Urothelium cell line (cell line): Measurements from ENCODE around the gene SRGAP1.

Experiments used
- DNase-seq: peaks from one replicate; pipeline ENCODE4 v3.0.0; 2011; ENCODE audit warnings: low spot score, mixed read lengths
- FAIRE-seq: peaks from 2 replicates; lab custom pipeline; 2011; peaks lifted over from hg19 to GRCh38; lab: Jason Lieb, UNC

The SRGAP1 gene

DNA sequence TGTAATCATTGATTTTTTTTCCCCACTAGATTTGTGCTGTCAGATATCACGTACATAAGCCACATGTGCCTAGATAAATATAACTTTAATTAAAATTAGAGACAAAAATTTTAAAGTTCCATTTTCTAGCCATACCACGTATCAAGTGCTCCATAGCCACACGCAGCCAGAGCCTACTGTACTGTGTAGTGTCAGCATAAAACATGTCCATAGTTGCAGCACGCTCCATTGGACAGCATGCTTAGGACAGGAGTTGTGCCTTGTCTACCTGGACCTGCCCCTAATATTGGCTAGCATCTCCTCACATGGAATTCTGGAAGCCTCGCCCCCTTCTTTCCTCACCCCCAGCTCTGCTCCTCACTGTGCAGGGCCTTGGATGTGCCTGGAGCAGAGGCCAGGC, 116.5 kb downstream of the SRGAP1 start:
- FAIRE-seq (no peak), DNase-seq (no peak)

DNA sequence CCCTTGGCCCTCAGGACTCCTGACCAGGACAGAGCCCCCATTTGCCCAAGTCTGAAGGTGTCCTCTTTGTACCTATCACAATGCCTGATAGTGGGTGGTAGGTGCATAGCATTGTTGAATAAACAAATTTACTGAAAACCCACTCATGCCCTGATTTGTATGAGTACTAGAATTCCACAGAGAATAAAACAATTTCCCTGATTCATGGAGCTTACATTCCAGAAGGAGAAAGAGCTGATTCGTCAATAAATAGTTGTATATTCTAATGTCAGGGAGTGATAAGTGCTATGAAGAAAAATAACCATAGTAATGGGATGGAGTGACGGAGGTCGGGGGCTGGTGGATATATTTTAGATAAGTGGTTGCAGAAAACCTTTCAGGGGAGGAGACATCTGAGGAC, 117.0 kb downstream of the SRGAP1 start:
- DNase-seq: no peak
- FAIRE-seq: no peak

DNA sequence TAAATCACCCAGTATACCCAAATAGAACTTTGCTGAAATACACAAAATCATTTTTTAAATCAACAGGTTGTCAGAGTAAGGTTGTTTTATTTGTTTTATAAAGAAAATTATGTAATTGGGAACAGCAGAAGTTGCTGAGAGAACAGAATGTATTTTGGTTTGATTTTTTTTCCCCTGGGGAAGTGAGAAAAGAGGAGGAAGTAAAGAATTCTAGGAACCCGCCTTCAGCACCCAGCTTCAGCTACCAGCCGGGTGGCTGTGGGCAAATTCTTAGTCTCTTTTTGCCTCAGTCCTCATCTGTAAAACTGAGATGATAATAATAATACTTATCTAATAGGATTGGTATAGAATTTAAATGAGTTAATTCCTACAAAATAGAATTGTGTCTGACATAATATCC, 119.4 kb downstream of the SRGAP1 start:
- FAIRE-seq (no peak), DNase-seq (no peak)

GRCh38 chr12:63964301-63964700, 119.8 kb downstream of the SRGAP1 start:
- FAIRE-seq: no peak
- no peak for DNase-seq

DNA sequence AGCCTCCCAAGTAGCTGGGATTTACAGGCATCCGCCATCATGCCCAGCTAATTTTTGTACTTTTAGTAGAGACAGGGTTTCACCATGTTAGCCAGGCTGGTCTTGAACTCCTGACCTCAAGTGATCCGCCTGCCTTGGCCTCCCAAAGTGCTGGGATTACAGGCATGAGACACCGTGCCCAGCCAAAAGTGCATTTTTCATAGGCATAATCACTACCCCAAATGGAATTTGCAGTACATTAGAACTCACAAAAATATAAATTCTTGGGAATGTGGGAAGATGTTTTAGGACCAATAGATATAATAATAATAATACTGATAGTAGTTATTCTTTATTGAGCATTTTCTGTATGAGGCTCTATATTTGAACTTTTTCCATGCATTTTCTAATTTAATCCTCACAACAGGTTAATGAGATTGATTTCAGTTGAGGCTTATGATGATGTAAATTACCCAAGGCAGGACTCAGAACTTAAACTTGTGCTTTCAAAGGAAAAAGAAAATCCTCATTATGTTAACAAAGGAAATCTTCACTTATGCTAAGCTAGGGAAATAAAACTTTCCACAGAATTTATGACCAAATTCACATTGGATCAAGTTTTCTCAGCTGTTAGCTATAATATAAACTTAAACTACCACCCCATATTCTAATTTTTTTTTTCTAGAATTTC, 121.6 kb downstream of the SRGAP1 start:
- FAIRE-seq: no peak
- no peak for DNase-seq

- FAIRE-seq (no peak), DNase-seq (no peak)
Measured at GRCh38 chr12:63966606-63966975, 122.1 kb downstream of the SRGAP1 start.

DNA sequence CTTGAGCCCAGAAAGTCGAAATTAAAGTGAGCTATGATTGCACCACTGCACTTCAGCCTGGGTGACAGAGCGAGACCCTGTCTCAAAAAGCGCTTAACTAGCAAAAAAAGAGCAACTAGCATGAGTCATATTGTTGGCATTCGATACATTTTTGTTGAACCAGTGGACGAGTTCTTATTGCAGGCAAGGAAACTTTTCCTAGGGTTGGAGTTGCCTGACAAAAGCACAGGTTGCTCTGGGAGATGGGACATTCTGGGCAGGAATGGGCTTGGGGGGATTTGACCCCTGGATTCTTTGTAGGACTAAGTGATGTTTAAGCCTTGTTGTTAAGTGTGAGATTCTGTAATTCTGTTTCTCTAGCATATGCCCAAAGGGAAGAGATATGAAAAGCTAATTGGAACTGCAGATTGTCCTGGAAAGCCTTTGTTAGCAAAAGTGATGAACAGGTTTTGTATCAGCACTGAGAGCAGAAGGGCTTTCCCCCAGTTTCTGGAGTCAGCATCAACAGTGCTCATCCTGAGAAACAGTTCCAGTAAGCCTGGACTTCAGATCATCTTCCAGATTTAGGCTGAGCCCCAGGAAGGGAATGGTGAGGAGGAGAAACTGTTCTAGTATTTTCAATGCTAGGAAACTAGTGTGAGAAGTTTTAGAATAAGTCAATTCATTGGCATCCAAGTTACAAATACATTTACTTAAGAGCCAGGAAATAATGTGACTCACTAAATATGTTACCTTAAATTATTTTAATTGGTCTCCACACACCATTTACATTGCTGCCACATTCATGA, 123.1 kb downstream of the SRGAP1 start:
- FAIRE-seq (no peak), DNase-seq (peak; percentile 60)

- no peak for DNase-seq
Measured at GRCh38 chr12:63968673-63969072, 124.2 kb downstream of the SRGAP1 start.

GRCh38 chr12:63976902-63977395, 132.4 kb downstream of the SRGAP1 start:
- FAIRE-seq: no peak
- no peak for DNase-seq

More at GRCh38 chr12:63968673-63969072, 124.2 kb downstream of the SRGAP1 start:
- FAIRE-seq: no peak

DNA sequence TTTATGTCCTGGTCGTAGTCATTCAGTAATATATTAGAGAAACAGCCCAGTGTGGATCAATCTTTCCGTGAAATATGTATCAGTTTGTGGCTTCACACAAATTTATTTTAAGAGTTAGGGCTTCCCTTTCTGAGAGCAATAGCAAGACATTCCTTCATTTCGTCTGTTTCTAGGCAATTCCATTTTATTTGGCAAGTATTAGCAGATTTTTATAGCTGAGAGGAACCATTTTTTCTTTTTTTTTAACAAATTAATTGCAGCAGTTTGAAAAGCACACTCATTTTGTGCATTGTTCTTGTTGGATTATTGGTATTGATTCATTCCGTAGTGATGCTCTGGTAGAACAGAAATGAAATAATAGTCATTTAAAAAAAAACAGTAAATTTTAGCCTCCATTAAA, 132.9 kb downstream of the SRGAP1 start:
- DNase-seq: no peak
- no peak for FAIRE-seq

GRCh38 chr12:63978519-63978918, 134.0 kb downstream of the SRGAP1 start:
- FAIRE-seq (no peak), DNase-seq (no peak)

DNA sequence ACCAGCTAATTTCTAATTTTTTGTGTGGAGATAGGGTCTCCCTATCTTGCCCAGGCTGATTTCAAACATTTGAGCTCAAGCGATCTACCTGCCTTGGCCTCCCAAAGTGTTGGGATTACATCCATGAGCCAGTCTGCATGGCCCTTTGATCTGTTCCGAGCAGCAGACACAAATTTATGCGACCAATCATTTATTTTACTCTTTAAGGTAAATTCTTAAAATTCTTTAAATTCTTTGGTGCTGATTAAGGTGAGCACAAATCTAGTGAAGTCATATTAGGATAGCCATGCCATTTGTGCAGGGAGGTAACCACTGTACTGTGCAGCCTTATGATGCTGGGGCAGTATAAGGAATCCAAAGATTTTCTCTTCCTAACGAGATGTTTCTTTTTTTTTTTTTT, 135.7 kb downstream of the SRGAP1 start:
- peak; percentile 36 for DNase-seq
- no peak for FAIRE-seq

GRCh38 chr12:63981343-63981742, 136.8 kb downstream of the SRGAP1 start:
- DNase-seq (no peak), FAIRE-seq (no peak)

DNA sequence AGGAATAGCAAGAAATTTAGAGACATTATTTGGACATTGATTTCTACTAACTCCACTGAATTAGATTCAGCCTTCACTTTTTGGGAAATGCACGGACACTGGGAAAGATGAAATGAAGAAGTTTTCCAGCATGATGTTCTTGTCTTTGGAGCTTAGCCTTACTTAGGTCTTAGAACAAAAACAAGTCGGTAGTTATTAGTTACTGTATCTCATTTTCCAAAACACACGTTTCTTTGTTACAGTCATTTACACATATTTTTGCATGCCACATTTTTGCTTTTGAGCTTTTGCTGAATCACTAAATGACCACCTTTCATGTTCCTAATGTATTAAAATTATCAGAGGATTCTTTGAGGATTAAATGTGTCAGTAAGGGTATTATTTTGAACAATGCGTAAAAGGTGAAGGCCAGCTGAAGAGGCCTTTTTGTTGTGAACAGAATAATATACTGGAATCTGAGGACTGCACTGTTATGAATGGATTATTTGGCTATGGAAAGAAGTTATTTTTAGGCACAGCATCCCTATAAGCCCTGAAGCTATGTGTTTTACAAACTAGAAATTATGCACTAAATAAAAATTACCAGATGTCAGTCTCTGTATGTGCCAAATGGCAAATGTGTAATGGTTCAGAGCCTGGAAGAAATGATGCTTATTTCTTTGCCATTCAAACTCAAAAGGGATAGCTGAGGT, 138.2 kb downstream of the SRGAP1 start:
- FAIRE-seq (no peak), DNase-seq (no peak)

- FAIRE-seq (no peak), DNase-seq (no peak)
Measured at GRCh38 chr12:63985456-63985855, 141.0 kb downstream of the SRGAP1 start.

- DNase-seq (no peak), FAIRE-seq (no peak)
Measured at GRCh38 chr12:63985945-63986344, 141.4 kb downstream of the SRGAP1 start.

- FAIRE-seq: no peak
- no peak for DNase-seq
Measured at GRCh38 chr12:63989301-63989845, 144.9 kb downstream of the SRGAP1 start.

DNA sequence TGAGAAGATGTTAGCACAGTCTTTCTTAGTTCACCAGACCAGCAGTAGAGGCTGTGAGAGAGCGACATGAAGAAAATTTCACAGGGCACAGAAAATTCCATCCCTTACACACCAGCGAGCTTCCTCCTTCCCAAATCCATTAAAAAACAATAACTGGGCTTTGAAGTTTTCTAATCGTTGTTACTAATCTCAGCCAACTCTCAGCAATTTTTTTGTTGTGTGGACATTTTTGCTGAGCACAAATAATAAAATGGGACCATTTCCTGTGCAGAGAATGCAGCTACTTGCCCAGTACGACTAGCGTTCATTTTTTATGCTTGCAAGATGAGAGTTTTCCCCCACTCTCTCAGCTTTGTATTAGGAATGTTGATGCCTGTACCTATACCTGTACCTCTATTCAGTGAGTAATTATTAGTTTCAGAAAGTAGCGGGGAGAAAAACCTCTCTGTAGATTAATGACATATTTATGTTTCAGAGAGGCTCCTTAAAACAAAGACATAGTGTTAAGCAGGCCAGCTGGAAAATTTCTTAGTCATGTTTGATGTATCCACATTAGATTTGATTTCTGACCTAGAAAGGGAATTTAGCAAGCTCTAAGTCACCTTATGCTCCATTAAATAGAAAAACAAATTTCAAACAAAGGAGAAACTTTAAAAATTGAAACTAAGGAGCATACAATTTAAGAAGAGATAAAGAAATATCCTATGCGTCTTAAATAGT, 146.5 kb downstream of the SRGAP1 start:
- FAIRE-seq: no peak
- DNase-seq: no peak

DNA sequence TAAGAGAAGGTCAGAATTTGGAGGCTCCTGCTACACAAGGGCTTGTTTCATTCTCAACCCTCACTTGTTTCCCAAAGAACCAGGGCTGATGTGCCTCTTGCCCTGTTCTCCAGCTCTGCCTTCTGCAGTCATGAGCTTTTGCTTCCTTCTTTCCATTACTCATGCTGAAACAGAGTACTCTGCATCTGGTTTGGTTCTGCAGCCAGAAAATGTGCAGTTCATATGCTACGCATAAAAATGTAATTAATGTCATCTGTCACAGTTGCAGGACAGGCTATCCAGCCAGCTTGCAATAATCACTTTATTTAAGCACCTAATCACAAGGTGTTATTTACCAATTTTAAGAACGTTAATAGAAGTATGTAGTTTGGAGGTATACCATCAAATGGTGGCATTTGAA, 150.2 kb downstream of the SRGAP1 start:
- DNase-seq (no peak), FAIRE-seq (no peak)

DNA sequence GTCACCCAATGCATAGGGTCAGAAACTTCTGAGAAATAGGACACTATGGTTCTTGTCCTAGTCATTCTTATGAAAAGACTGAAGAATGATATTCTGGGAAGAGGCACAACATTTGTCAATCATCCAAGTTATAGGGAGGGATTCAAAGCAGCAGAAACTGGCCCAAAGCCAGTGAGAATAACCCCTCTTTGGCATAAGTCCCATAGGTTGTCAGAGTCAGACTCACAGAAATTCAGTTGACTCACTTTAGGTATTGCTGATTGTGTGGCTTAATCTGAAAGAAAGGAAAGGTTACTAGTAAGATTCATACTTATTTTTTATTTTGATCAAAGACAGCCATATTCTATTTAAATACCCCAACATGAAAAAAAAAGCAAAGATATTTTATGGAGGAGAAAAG, 151.0 kb downstream of the SRGAP1 start:
- DNase-seq (no peak), FAIRE-seq (no peak)

DNA sequence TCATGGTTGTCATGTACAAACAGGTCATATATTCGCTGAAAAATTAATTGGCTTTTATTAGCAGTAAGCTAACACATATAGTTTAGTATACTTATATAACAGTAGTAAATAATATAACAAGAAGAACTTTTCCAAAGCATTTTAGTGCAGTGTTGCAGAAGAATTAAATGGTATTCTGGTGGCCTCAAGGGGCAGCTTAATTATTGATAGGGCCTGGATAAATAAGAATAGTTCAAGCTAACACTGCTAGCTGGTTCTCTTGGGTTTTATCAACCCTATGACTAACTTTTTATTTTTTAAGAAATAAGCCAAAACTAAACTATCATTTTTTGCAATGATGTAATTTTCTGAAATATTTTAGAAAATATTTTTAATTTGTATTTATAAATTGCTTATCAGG, 152.1 kb downstream of the SRGAP1 start:
- FAIRE-seq: no peak

More for the DNA sequence above, 152.1 kb downstream of the SRGAP1 start:
- no peak for DNase-seq
